Putamen (tissue), 1 donor: ENCODE data around the gene CLEC2A.
A peak's percentile ranks its signal among the peaks of the same experiment; 100 is the strongest.

Experiments used
- DNase-seq: peaks from one replicate; pipeline ENCODE4 v3.0.0-alpha.2; 2016; ENCODE audit warnings: low spot score

The CLEC2A gene

GRCh38 chr12:9933958-9934357 lies 1.8 kb upstream of the CLEC2A start:
- no peak for DNase-seq

DNA sequence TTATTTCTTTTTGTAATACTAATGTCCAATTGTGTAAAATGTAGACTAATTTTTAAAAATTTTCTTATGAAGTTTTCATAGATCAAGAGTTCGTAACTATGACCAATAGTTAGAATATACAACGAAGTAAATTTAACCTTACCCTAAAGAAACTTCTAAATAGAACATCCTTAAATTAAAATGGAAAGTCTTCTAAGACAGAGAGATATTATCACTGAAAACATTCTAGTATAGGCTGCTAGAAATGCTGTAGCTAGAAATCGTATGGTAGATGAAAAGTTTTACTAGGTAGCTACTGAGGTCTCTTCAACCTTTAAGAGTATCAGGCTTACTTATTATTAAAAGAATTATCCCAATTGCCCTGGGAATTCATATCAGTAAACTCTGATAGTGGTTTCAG lies 925 bp downstream of the CLEC2A start:
- no peak for DNase-seq

DNA sequence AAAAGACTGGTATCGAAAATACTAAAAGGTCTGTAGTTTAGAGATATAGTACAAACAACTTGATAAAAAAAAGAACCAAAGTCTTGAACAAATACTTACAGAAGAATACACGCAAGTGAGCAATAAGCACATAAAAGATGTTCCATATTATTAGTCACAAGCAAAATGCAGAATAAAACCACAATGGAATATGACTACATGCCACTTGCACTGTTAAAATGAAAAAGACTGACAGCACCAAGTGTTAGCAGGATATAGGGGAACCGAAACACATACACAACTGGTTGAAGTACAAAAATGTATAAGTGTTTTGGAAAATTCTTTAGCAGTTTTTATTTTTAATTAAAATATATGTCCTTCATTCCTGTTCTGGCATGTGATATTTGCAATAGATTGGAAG lies 3.6 kb downstream of the CLEC2A start:
- no peak for DNase-seq

- no peak for DNase-seq
Measured at GRCh38 chr12:9926876-9927275, 5.3 kb downstream of the CLEC2A start.

GRCh38 chr12:9925705-9926393 lies 6.3 kb downstream of the CLEC2A start:
- peak; percentile 30 for DNase-seq

GRCh38 chr12:9922429-9922828 lies 9.7 kb downstream of the CLEC2A start:
- DNase-seq = no peak

- no peak for DNase-seq
Measured at GRCh38 chr12:9920451-9920850, 11.7 kb downstream of the CLEC2A start.

GRCh38 chr12:9919443-9919842 lies 12.7 kb downstream of the CLEC2A start:
- no peak for DNase-seq

DNA sequence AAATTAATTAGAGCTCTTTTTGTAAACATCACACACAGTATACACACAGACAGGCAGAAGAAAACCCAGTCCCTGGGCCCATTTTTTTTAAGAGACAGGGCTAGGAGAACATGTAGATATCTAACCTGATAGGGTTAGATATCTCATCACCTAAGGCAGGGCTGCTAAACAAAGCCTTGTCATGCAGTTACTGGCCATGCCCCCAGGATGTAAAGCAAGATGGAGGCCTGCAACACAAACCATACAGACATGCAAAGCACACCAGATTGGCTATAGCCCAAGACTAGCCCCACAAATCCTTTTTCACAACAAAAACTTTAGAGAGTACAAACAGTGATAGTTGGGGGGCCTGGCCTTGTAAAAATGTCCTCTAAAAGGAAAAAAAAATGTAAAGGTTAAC lies 20.5 kb downstream of the CLEC2A start:
- DNase-seq = no peak

GRCh38 chr12:9910716-9911421 lies 21.3 kb downstream of the CLEC2A start:
- no peak for DNase-seq

DNA sequence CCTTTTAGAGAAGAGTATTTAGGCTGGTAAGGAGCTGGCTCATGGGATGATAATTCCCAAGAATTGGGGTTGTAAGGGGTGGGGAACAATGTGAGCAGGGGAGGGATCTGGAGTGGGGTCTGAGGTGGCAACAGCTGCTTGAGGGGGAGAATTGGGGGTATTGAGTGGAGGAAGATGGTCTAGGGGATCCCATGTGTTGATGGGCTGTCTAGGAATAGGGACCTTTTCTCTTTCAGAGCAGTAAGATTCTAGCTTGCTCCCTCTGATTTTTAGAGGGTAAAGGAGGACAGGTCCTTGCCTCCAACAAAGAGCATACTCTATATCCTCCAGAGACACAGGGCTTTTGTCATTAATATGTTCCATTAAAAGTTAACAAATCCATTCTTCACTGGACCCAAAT lies 22.4 kb downstream of the CLEC2A start:
- DNase-seq = no peak

DNA sequence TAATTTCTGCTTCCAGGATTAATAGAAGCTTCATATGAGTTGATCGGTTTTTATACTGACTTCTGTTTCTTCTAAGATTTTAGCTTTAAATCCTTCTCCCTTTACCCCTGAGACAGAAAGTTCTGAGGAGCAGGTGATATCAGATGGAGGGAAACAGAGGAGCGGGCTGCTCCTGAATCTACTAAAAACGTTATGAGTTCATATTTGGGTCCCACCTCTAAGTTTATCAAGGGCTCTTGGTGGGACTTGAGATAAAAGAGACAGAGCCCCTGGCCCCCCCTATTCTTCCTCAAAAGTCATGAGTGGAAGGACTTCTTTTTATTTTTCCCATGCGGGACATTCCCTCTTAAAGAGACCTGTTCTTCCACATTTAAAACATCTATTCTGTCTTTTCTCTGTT lies 23.8 kb downstream of the CLEC2A start:
- no peak for DNase-seq

DNA sequence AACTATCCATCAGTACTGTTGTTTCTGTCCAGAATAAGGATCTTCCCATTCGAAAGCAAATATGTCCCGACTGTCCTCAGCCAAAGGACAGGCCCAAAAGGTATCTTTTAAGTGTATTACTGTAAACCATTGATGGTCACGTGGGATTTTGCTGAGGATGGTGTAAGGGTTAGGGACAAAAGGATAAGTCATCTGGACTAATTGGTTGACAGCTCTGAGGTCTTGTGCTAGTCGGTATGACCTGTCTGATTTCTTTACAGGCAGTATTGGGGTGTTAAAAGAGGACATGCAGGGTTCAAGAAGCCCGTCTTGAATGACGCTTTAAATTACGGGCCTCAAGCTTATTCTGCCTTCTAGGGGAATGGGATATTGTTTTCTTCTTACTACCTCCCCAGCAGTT lies 24.4 kb downstream of the CLEC2A start:
- DNase-seq = no peak

GRCh38 chr12:9906873-9907272 lies 25.3 kb downstream of the CLEC2A start:
- DNase-seq = no peak

DNA sequence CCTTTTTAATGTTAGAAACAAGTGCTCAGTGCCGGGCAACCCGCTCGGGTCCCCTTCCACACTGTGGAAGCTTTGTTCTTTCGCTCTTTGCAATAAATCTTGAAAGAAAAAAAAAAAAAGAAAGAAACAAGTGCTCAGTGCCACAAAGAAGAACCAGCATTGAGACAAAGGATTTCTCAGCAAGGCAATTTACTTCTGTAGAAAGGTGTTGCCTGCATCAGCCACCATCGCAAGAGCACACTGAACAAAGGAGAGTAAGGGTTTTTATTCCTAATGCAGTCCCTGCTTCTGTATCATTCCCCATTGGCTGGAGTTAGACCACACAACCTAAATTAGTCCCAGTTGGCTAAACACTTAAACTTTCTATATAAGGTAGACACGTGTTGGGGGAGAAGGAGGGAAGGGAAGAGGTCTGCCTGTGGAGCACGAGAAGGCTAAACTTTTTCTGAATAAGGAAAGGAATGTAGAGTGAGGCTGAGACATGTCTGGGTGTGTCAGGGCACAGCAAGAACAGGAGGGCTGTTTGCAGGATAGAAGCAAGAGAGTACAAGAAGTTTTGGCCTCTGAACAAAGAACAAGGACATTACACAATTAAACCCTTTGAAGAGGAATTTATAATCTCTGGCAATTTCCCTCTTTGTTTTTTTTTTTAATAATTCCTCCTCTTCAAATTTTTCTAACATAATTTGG lies 29.5 kb downstream of the CLEC2A start:
- DNase-seq = no peak

DNA sequence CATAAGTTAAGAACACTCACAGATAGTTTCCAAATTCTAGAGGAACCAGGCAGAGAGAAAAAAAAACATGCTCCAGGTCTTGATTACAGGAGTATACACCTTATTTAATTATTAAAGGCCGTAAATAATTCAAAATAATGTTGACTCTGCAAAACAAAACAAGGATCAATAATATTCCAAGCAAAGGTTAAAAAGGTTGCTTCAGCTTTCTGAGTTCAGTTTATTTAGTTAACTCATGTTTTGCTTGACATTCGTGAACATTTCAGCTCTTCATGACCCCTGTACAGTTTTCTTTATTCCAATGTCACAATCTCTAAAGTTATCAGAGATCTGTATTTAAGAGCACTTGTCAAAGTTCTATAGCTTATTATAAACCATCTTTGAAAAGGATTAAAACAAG lies 31.2 kb downstream of the CLEC2A start:
- DNase-seq = no peak

- DNase-seq = no peak
Measured at GRCh38 chr12:9899209-9899608, 33.0 kb downstream of the CLEC2A start.

DNA sequence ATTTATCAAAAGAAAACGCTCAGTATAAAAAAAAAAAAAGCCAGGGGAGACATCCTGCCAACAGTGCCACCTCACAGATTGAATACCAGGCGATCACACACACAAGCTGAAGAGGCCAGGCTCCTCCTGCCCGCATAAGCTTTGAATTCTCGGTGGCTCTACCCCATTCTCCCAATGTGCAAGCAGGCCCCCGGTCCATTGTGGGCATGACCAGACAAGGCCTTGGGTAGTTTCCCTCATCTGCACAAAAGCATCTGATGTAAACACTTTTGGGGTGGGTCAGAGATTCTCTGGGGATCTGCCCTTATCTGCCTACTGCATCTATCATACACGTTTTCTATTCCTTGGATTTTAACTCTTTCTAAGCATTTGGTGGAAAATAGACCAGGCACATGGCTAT lies 34.6 kb downstream of the CLEC2A start:
- no peak for DNase-seq

- no peak for DNase-seq
Measured at GRCh38 chr12:9895215-9895971, 36.8 kb downstream of the CLEC2A start.

DNA sequence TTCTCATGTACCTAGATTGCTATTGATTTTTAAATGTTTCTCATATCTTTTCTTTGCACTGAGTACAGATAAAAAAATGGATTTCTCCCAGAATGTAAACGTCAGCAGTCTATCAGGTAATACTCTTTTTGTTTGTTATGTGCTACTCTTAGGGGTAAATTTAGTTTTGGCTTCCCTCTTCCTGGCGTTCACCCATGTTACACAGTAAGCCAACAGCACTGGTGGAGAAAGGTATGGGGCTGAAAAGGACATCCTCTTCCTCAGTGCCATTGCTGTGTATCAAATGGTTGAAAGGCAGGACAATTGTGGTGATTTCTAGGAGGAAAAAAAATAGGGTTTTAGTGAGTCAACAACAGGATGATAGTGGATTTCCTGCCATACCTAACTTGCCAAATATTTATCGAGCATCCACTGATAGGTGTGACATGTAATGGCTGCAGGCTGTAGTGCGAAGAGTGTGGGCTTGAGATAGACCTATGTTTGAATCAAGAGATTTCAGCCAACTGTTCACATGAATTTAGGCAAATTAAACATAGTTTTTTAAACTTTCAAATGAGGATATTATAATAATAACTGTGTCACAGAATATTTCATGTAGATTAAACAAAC lies 43.4 kb downstream of the CLEC2A start:
- no peak for DNase-seq

DNA sequence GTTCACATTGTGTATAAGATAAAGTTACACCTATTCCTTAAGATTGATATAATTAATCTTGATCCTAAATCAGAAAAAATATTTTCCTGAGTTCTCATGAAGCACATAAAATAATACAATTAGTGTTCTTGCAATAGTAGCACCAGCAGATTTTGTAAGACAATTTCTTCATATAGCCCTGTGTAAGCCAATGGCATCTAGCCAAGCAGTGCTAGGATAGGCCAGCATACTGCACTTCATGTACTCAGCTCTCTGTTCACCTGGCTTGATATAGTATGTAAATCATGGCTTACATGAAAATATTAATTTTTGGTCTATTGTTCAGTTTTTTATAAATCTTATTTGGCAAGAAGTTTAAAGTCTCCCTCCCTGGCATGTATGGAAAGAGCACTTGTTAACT lies 49.0 kb downstream of the CLEC2A start:
- DNase-seq = no peak

DNA sequence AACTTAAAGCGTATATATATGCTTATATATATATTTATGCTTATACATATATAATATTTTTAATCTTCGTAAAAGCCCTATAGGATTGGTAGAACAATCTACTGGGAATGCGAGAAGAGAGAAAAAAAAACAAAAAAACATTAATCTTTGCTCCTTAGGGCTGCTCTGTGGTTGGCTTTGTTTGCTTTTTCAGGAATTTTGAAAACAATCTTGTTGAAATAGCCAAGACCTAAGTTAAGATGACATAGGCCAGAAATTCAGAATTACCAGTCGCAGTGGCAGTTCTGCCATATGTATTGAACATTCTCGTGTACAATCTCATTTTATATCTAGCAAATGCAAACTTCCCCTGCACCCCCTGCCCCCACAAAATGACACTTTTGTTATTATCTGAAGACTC lies 50.2 kb downstream of the CLEC2A start:
- no peak for DNase-seq
